Putamen (tissue), 1 donor: ENCODE data around the gene GPR156.
"Not testable (repeated sequence)": the region's sequence is repeated elsewhere in the genome, so short reads cannot be mapped to it uniquely, and the experiment has no call there.

Source experiments
- DNase-seq: peaks from one replicate; pipeline ENCODE4 v3.0.0-alpha.2; 2016; ENCODE audit warnings: low spot score

Gene GPR156

DNA sequence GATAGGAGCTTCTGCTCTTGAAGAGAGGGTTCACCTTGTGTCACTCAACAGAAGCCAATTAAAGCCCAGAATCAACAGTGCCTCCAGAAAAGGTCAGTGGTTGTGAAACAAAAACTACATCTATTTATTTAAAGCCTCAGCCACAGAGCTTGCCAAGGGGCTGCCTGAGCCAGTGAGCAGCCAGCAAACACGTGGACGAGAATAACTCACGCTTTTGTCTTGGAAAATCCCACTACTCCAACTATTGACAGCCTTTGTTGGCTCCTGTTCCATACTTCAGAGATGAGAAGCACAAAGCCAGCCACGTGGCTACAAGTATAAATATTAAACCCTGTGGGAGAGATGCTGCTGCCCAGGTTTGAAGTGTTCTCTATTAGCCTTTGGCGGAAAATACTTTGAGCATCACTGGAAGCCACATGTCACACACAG is 10.3 kb downstream of the GPR156 start:
- DNase-seq, result no peak

- DNase-seq, result no peak
Observed at GRCh38 chr3:120272286-120272685, 12.7 kb downstream of the GPR156 start.

DNA sequence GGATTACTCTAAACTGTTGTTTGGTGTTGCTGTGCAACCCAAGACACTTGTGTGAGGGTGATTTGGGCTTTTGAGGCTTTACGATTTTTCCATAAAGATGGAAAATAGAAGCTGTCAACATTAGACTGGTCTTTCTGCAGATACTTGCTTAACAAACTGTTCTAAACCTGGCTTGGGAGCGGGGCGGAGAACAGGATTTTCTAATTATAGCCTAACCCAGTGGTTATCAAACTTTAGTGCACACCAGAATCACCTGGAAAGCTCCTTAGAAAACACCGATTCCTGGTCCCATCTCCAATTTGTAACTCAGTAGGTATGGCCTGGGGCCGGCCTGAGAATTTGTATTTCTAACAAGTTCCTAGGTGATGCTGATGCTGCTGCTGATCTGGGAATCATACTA is 19.0 kb downstream of the GPR156 start:
- DNase-seq, result no peak

GRCh38 chr3:120264963-120265362 is 20.1 kb downstream of the GPR156 start:
- no peak for DNase-seq

DNA sequence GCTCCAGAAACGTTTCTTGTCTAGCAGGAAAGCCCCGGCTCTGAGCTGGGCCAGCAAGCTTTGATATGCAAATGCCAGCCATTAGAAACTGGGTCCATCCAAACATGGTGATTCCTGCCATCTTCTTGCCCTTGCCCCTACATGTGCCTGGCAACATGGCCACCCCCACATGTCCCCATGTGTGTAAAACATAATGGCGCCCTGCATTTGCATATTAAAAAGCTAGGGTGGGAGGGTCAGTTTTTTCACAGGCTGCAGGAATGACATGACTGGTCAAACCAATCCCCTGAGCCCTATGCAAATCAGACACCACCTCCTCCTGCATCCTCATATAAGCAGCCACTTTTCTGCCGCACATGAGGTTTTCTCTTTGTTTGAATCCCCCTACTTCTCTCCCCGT is 21.2 kb downstream of the GPR156 start:
- no peak for DNase-seq

DNA sequence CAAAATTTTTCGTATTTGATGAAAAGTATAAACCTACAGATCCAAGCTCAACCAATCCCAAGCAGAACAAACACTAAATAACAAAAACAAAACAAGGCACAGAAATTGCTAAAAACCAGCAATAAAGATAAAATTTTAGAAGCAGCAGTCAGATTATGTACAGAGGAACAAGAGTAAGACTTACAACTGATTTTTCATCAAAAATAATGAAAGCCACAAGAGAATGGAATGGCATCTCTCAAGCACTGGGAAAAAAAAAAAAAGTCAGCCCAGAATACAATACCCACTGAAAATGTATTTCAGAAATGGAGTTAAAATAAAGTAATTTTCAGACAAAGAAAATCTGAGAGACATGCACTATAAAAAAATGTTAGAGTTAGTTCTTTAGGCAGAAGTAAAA is 27.0 kb downstream of the GPR156 start:
- no peak for DNase-seq

- DNase-seq, result no peak
Observed at GRCh38 chr3:120245386-120245785, 39.6 kb downstream of the GPR156 start.

DNA sequence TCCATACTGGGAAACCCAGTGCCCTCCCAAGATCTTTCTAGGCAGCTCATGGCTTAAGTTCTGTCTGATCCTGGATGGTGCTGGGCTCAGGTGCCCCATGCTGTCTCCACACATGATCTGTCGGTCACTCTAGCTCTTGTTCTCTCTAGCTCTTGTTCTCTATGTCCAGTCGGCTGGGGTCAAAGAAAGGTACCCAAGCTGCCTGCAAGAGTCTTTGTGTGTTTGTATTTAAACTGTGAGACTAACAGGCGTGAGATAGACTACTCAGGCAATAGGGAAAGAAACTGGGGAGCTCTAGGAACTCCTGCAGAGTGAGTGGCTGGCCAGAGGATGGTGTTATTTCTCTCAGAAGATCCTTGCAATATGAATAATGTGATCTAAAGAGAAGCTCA is 40.2 kb downstream of the GPR156 start:
- no peak for DNase-seq

GRCh38 chr3:120239644-120240043 is 45.4 kb downstream of the GPR156 start:
- DNase-seq, result no peak

DNA sequence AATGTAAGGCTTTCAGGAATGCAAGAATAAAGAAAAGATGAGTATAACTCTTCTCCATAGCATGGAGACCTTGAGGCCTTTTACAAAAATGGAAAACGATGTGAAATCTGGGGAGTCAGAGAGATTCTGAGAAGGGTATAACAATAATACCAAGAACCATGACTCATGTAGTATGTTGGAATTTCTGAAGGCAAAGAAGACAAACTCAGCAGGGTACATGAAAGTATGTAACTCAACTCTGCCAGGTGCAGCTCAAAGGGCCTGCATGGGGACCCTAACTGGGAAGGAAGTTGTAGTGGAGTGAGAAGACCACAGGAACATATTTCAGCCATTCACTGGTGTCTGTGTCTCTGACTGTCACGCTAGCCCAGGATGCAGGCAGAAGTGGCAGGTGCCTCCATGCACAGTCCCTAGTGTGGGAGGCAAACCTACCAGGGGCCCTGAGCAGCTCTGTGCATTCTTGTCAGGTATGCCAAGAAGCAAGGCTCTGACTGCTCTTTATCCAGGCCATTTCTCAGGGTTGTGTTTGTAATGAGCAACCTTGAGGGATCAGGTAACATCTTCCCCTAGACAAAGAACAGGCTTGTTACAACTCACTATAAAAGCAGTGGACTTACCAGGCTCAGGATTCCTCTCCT is 57.2 kb downstream of the GPR156 start:
- DNase-seq, result no peak

DNA sequence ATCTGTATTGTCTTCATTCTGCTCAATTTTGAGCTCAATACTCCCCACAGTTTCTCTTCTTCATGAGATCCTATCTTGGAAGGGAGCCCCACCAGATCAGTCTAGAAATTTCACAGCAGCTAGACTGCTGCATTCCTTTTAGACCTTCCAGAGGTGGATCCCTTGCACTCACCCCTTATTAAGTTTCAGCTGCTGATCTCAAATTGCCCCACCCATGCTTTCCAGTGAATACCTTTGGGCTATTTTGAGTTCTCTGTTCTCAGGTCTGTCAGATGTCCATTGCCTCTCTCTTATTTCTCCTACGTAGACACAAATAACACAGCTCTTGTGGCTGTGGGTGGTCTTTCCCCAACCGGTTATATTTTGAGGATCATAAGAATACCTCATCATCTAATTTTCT is 60.8 kb downstream of the GPR156 start:
- no peak for DNase-seq

DNA sequence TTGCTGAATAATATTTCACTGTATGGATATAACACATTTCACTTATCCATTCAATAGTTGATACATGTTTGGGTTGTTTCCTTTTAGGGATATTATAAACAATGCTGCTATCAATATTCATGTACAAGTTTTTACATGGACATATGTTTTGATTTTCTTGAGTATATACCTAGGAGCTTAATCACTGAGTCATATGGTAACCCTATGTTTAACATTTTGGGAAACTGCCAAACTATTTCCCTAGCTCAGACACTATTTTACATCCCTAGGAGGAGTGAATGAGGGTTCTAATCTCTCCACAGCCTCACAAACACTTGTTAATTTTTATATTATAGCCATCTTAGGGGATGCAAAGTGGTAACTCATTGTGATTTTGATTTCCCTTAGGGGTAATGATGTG is 66.0 kb downstream of the GPR156 start:
- DNase-seq, result no peak

DNA sequence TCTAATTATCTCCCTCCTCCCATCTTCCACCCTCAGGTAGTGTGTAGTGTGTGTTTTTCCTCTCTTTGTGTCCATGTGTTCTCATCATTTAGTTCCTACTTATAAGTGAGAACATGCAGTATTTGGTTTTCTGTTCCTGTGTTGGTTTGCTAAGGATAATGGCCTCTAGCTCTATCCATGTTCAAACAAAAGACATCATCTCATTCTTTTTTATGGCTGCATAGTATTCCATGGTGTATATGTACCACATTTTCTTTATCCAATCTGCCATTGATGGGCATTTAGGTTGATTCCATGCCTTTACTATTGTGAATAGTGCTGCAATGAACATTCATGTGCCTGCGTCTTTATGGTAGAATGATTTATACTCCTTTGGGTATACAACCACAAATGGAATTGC is 68.4 kb downstream of the GPR156 start:
- not testable (repeated sequence) for DNase-seq

GRCh38 chr3:120214176-120214575 is 70.8 kb downstream of the GPR156 start:
- no peak for DNase-seq

DNA sequence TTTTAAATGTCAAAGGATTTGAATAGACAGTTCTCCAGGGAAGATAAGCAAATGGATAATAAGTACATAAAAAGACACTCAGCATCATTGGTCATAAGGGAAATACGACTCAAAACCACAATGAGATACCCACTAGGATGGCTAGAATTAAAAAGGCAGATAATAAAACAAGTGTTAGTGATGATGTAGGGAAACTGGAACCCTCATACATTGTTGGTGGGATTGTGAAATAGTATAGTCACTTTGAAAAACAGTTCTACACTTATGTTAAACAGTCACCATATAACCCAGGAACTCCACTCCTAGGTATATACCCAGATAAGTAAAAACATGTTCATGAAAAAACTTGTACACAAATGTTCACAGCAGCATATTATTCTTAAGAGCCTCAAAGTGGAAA is 72.5 kb downstream of the GPR156 start:
- DNase-seq, result no peak

- no peak for DNase-seq
Observed at GRCh38 chr3:120209425-120209824, 75.6 kb downstream of the GPR156 start.

DNA sequence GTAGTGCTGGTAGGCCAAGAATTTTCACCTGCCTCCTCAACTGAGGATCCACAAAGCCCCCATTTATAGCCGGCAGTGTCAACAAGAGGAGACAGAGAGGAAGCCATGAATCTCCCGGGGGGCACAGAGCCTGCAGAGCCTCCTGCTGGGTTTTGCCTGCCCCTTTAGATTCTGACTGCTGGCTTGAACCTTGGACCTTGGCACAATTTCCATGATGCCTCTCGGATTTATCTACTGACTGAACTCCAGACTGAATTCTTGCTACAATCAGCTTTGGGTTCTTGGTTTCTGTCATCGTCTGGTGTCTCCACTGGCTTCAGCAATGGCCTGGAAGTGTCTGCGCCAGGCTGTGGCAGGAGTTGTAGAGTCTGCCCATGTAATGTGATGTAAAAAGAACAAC is 80.7 kb downstream of the GPR156 start:
- DNase-seq, result no peak

DNA sequence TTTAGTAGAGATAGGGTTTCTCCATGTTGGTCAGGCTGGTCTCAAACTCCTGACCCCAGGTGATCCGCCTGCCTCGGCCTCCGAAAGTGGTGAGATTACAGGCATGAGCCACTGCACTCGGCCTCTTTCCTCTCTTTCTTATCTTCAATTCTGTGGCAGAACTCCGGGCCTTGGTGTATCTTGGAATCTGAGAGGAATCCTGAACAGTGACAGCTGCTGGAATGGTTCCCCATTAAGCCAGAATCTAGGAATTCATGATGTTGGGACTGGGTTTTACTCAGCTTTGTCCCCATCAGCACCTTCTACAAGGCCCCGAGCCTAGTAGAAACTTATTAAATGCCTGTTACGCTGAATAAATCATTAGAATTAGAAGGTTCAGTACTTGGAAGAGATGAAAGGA is 81.4 kb downstream of the GPR156 start:
- no peak for DNase-seq

- peak; percentile 20 for DNase-seq
Observed at GRCh38 chr3:120203016-120203415, 82.0 kb downstream of the GPR156 start.

DNA sequence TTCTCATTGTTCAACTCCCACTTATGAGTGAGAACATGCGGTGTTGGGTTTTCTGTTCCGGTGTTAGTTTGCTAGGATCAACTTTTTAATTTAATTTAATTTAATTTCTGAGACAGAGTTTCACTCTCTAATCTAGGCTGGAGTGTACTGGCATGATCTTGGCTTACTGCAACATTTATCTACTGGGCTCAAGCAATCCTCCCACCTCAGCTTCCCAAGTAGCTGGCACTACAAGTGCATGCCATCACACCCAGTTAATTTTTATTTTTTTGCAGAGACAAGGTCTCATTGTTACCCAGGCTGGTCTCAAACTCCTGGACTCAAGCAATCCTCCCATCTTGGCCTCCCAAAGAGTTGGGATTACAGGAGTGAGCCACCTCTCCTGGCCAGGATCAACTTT is 82.7 kb downstream of the GPR156 start:
- no peak for DNase-seq

- DNase-seq, result no peak
Observed at GRCh38 chr3:120200493-120201235, 84.4 kb downstream of the GPR156 start.

DNA sequence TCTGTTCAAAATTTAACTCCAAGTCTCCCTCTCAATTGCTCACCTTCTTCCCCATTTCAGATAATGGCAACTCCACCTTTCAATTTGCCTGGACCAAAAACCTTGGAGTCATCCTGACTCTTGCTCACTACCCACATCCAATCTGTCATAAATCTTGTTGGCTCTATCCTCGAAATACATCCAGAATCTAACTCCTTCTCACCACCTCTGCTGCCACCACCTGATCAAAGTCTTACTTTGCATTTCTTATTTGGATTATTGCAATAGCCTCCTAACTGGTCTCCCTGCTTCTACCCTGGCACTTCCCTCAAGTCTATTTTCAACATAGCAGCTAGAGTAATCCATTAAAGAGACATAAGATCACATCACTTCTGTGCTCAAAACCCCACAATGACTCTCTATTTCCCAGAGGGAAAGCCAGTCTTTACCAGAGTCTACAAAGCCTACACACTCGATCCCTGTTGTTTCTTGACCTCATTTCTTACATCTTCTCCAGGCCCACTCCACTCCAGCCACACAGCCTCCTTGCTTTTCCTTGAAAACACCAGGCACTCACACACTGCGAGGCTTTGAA is 86.6 kb downstream of the GPR156 start:
- peak; percentile 20 for DNase-seq

- DNase-seq, result no peak
Observed at GRCh38 chr3:120196812-120197211, 88.2 kb downstream of the GPR156 start.

DNA sequence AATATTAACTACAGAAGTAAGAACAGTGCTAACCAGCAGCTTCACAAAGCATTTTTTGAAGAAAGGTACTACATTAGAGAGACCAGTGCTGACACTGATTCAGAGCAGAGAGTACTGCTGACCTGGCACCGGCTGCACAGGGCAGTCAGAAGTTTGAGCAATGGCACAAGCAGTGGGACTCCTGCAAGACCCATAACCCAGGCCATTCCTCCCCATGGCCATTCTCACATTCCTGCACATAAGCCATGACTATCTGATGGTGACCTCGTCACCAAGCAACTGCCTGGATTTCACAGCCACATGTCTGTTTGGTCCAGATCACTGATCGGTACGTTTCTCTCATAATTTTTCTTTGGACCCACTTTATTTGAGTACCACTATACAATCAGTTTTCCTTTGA is 88.7 kb downstream of the GPR156 start:
- DNase-seq, result no peak
